Neural cell (in vitro differentiated cells): ENCODE data around the gene ITLN2. TPM values are rescaled to one million over a fixed set of nuclear protein-coding genes. Genes with fewer than 3 reads are reported as not detected.

Experiments used
- H2AFZ ChIP-seq: fragments of 200-600, 300-800 bp; sonication (generic), shearing (Covaris generic); 2 replicates; pipeline ENCODE4 v1.6.0; 2014; ENCODE audit warnings: low read depth, mild to moderate bottlenecking, antibody characterized with exemption, low read length, moderate library complexity
- H3F3A ChIP-seq: fragments of 200-600 bp; shearing (Covaris generic); 2 replicates; pipeline ENCODE4 v1.6.1; 2016; ENCODE audit warnings: mild to moderate bottlenecking, moderate library complexity, mixed read lengths, antibody characterized with exemption, low read length; ENCODE audit not compliant: insufficient read depth, poor library complexity, severe bottlenecking
- H3K27ac ChIP-seq: fragments of 200-600, 300-800 bp; sonication (generic), shearing (Covaris generic); 2 replicates; pipeline ENCODE4 v1.5.1; 2014; ENCODE audit warnings: mild to moderate bottlenecking, low read length, moderate library complexity
- H3K27me3 ChIP-seq: fragments of 300-800, 200-600 bp; sonication (generic), shearing (Covaris generic); 2 replicates; pipeline ENCODE4 v1.6.0; 2014; ENCODE audit warnings: mild to moderate bottlenecking, low read depth, low read length, moderate library complexity; ENCODE audit not compliant: insufficient read depth
- H3K36me3 ChIP-seq: fragments of 300-800, 200-600 bp; sonication (generic), shearing (Covaris generic); 2 replicates; pipeline ENCODE4 v1.5.1; 2014; ENCODE audit warnings: mild to moderate bottlenecking, antibody characterized with exemption, low read length, moderate library complexity; ENCODE audit not compliant: insufficient read depth
- H3K4me2 ChIP-seq: fragments of 300-800, 200-600 bp; sonication (generic), shearing (Covaris generic); 2 replicates; pipeline ENCODE4 v1.6.0; 2014; ENCODE audit warnings: mild to moderate bottlenecking, low read length
- H3K4me3 ChIP-seq: fragments of 300-800, 200-600 bp; sonication (generic), shearing (Covaris generic); 2 replicates; pipeline ENCODE4 v1.5.1; 2014; ENCODE audit warnings: mild to moderate bottlenecking, low read length, moderate library complexity
- H3K79me2 ChIP-seq: fragments of 200-600 bp; shearing (Covaris generic); replicated peaks from 2 replicates; pipeline ENCODE4 v1.6.0; 2014; ENCODE audit warnings: mild to moderate bottlenecking, low read length, moderate library complexity; ENCODE audit not compliant: insufficient read depth
- H3K9ac ChIP-seq: fragments of 300-800, 200-600 bp; sonication (generic), shearing (Covaris generic); 2 replicates; pipeline ENCODE4 v1.6.1; 2016; ENCODE audit warnings: mild to moderate bottlenecking, low read length, mixed read lengths
- H3K9me2 ChIP-seq: fragments of 200-600 bp; shearing (Covaris generic); 2 replicates; pipeline ENCODE4 v1.6.1; 2016; ENCODE audit warnings: mild to moderate bottlenecking, low read length, mixed read lengths; ENCODE audit not compliant: insufficient read depth
- H3K9me3 ChIP-seq: fragments of 200-600, 300-800 bp; sonication (generic), shearing (Covaris generic); 2 replicates; pipeline ENCODE4 v1.6.1; 2016; ENCODE audit warnings: mild to moderate bottlenecking, mixed run types, low read length, moderate library complexity, mixed read lengths
- H4K20me1 ChIP-seq: fragments of 200-600 bp; shearing (Covaris generic); 2 replicates; pipeline ENCODE4 v1.6.1; 2016; ENCODE audit warnings: mild to moderate bottlenecking, mixed run types; ENCODE audit not compliant: insufficient read depth
- EP300 ChIP-seq: fragments of 450-650 bp; conservative IDR thresholded peaks from 2 replicates; pipeline ENCODE4 v1.6.1; 2014; ENCODE audit warnings: antibody characterized with exemption, mild to moderate bottlenecking, moderate library complexity; ENCODE audit not compliant: poor library complexity, severe bottlenecking
- EZH2 ChIP-seq: fragments of 200-600, 300-800 bp; shearing (Covaris generic), sonication (generic); IDR thresholded peaks from 2 replicates; pipeline ENCODE4 v1.6.1; 2014; ENCODE audit warnings: antibody characterized with exemption, low read length, borderline replicate concordance, mild to moderate bottlenecking; ENCODE audit not compliant: insufficient read depth, poor library complexity, severe bottlenecking
- MXI1 ChIP-seq: fragments of 450-650 bp; conservative IDR thresholded peaks from 2 replicates; pipeline ENCODE4 v1.6.1; 2014; ENCODE audit warnings: antibody characterized with exemption, mild to moderate bottlenecking; ENCODE audit not compliant: poor library complexity, severe bottlenecking
- POLR2AphosphoS5 ChIP-seq: IDR thresholded peaks from 2 replicates; pipeline ENCODE4 v1.6.1; 2012
- RAD21 ChIP-seq: fragments of 450-650 bp; conservative IDR thresholded peaks from 2 replicates; pipeline ENCODE4 v1.6.1; 2014; ENCODE audit warnings: antibody characterized with exemption, mild to moderate bottlenecking, moderate library complexity
- REST ChIP-seq: IDR thresholded peaks from 2 replicates; pipeline ENCODE4 v1.6.1; 2012; ENCODE audit warnings: borderline replicate concordance
- SMC3 ChIP-seq: fragments of 450-650 bp; conservative IDR thresholded peaks from 2 replicates; pipeline ENCODE4 v1.6.1; 2014; ENCODE audit warnings: antibody characterized with exemption, mild to moderate bottlenecking, moderate library complexity; ENCODE audit not compliant: poor library complexity
- TAF1 ChIP-seq: IDR thresholded peaks from 2 replicates; pipeline ENCODE4 v1.6.1; 2012; ENCODE audit warnings: low read depth
- polyA plus RNA-seq: library from polyadenylated mRNA; depleted of rRNA; stranded (reverse); fragments of >200 nt; gene quantifications from 2 replicates; pipeline ENCODE4 v1.2.3, GENCODE V29; 2014
- TF ChIP-seq, protein P1 (sequence below): fragments of 450-650 bp; IDR thresholded peaks from 2 replicates; pipeline ENCODE4 v1.5.1; 2014; ENCODE audit warnings: antibody characterized with exemption, mild to moderate bottlenecking, moderate library complexity; ENCODE audit not compliant: poor library complexity, severe bottlenecking

Gene ITLN2
- polyA plus RNA-seq, 1 donor from 2014 or later: not detected

- no peak overlapping the region for H2AFZ ChIP-seq
- H3K9ac ChIP-seq: no peak overlapping the region
- H3K4me2 ChIP-seq: no peak overlapping the region
- no peaks in the 10 kb centered on the region for H3K36me3 ChIP-seq
- no peaks in the 10 kb centered on the region for H4K20me1 ChIP-seq
- no peaks in the 10 kb centered on the region for H3K27me3 ChIP-seq
- no peaks in the 10 kb centered on the region for H3K9me2 ChIP-seq
- no peaks in the 10 kb centered on the region for H3K9me3 ChIP-seq
- H3K27ac ChIP-seq: no peak overlapping the region
- no peaks in the 10 kb centered on the region for H3F3A ChIP-seq
- H3K4me3 ChIP-seq: no peak overlapping the region
- TF ChIP-seq TAF1 (no peak), EZH2 (no peak), MXI1 (no peak), REST (no peak), SMC3 (no peak)
- H3K79me2 ChIP-seq: no peaks in the 10 kb centered on the region
Measured at GRCh38 chr1:160973491-160973890, 18.9 kb upstream of the ITLN2 start.

DNA sequence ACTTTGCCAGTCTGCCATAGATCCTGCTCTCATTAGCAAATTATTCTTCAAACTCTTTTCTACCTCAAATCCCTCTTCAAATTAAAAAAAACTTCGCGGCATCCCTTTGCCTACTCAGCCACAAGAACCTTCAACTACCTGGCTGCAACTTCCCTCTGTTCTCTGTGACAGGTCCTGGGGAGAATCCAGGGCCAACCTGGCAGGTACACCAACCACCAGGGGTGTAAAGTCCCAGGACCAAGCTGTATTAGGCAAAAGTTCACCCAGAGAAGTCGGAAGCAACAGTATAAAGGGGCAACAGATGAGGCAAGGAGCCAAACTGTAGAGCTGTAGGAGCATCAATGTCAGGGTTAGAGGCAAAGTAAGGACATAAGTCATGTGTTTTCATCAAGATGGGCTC lies 18.3 kb upstream of the ITLN2 start:
- Histone ChIP-seq H3K36me3 (no peaks in the 10 kb centered on the region), H3K4me2 (no peak overlapping the region), H3K27ac (no peak overlapping the region), H3K79me2 (no peaks in the 10 kb centered on the region), H3K9me3 (no peaks in the 10 kb centered on the region), H3K9ac (no peak overlapping the region), H2AFZ (no peak overlapping the region), H3F3A (no peaks in the 10 kb centered on the region), H3K9me2 (no peaks in the 10 kb centered on the region), H4K20me1 (no peaks in the 10 kb centered on the region), H3K27me3 (no peaks in the 10 kb centered on the region), H3K4me3 (no peak overlapping the region)
- TF ChIP-seq REST (no peak), SMC3 (no peak)

- no peaks in the 10 kb centered on the region for H3K27me3 ChIP-seq
- H3K4me2 ChIP-seq: no peak overlapping the region
- H3K36me3 ChIP-seq: no peaks in the 10 kb centered on the region
- no peak overlapping the region for H3K27ac ChIP-seq
- no peaks in the 10 kb centered on the region for H3F3A ChIP-seq
- no peaks in the 10 kb centered on the region for H3K9me2 ChIP-seq
- no peaks in the 10 kb centered on the region for H3K79me2 ChIP-seq
- no peak overlapping the region for H3K4me3 ChIP-seq
- H4K20me1 ChIP-seq: no peaks in the 10 kb centered on the region
- no peak overlapping the region for H3K9ac ChIP-seq
- H2AFZ ChIP-seq: no peak overlapping the region
- H3K9me3 ChIP-seq: no peaks in the 10 kb centered on the region
- TF ChIP-seq EZH2 (no peak), TAF1 (no peak), POLR2AphosphoS5 (no peak), REST (no peak), MXI1 (no peak), RAD21 (no peak), EP300 (no peak), SMC3 (no peak)
- TF ChIP-seq, protein P1, sequence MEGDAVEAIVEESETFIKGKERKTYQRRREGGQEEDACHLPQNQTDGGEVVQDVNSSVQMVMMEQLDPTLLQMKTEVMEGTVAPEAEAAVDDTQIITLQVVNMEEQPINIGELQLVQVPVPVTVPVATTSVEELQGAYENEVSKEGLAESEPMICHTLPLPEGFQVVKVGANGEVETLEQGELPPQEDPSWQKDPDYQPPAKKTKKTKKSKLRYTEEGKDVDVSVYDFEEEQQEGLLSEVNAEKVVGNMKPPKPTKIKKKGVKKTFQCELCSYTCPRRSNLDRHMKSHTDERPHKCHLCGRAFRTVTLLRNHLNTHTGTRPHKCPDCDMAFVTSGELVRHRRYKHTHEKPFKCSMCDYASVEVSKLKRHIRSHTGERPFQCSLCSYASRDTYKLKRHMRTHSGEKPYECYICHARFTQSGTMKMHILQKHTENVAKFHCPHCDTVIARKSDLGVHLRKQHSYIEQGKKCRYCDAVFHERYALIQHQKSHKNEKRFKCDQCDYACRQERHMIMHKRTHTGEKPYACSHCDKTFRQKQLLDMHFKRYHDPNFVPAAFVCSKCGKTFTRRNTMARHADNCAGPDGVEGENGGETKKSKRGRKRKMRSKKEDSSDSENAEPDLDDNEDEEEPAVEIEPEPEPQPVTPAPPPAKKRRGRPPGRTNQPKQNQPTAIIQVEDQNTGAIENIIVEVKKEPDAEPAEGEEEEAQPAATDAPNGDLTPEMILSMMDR: no peak
Measured at GRCh38 chr1:160971618-160972056, 17.0 kb upstream of the ITLN2 start.
